Vagina (tissue), 2 donors: Measurements from ENCODE around the gene LRG1.

Source experiments
- POLR2A ChIP-seq, 2 donors: fragments of 450-650 bp; IDR thresholded peaks; one replicate each; pipeline ENCODE4 v1.6.1; 2017; ENCODE audit warnings: antibody characterized with exemption in 2 of 2, mild to moderate bottlenecking in 2 of 2, moderate library complexity in 2 of 2
- POLR2AphosphoS5 ChIP-seq, 2 donors: sonication (generic); formaldehyde crosslinking; IDR thresholded peaks; one replicate each; pipeline ENCODE4 v1.9.0; 2017; ENCODE audit warnings: antibody characterized with exemption in 2 of 2, mild to moderate bottlenecking in 2 of 2, low read depth in 1 of 2; ENCODE audit not compliant: insufficient read depth in 1 of 2
- TF ChIP-seq, protein P1 (sequence below), 3 experiments: fragments of 450-650 bp in 2 of 3; fragments of 200-600 bp in 1 of 3; sonication (generic) in 1 of 3; IDR thresholded peaks; one replicate each; pipeline ENCODE4 v1.5.1; 2017 to 2019; ENCODE audit warnings: antibody characterized with exemption in 3 of 3, mild to moderate bottlenecking in 2 of 3, moderate library complexity in 2 of 3

GRCh38 chr19:4579389-4579788, 39.6 kb upstream of the LRG1 start:
- TF ChIP-seq, protein P1, sequence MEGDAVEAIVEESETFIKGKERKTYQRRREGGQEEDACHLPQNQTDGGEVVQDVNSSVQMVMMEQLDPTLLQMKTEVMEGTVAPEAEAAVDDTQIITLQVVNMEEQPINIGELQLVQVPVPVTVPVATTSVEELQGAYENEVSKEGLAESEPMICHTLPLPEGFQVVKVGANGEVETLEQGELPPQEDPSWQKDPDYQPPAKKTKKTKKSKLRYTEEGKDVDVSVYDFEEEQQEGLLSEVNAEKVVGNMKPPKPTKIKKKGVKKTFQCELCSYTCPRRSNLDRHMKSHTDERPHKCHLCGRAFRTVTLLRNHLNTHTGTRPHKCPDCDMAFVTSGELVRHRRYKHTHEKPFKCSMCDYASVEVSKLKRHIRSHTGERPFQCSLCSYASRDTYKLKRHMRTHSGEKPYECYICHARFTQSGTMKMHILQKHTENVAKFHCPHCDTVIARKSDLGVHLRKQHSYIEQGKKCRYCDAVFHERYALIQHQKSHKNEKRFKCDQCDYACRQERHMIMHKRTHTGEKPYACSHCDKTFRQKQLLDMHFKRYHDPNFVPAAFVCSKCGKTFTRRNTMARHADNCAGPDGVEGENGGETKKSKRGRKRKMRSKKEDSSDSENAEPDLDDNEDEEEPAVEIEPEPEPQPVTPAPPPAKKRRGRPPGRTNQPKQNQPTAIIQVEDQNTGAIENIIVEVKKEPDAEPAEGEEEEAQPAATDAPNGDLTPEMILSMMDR (IDR thresholded peaks at IDR 0.05), result no peak
- TF ChIP-seq POLR2A (IDR thresholded peaks at IDR 0.05), result no peak
- TF ChIP-seq POLR2AphosphoS5 (IDR thresholded peaks at IDR 0.05; ENCODE audit: insufficient read depth in 1 of 2, low read depth in 1 of 2), result no peak
